Measurements from ENCODE around the gene DOK6.
A peak's percentile ranks its signal among the peaks of the same experiment; 100 is the strongest.

Gene DOK6

DNA sequence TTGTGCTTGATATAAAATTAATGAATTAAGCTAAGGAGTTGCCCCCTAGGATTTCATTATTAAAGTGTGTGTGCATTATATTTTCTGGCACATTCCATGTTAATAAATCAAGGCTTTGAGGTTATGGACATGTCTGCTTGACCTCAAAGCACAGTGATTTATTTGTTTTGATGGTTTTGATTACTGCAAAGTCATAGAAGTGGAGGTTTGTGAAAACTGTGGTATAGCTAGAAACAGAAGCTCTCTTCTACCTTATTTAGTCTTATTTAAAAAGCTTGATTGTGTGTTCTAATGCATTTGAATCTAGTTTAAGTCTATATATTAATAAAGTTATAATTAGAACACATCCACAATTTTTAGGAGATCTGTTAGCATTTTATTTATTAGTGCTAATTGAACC is 32.2 kb downstream of the DOK6 start:
- no peak for DNase-seq

DNA sequence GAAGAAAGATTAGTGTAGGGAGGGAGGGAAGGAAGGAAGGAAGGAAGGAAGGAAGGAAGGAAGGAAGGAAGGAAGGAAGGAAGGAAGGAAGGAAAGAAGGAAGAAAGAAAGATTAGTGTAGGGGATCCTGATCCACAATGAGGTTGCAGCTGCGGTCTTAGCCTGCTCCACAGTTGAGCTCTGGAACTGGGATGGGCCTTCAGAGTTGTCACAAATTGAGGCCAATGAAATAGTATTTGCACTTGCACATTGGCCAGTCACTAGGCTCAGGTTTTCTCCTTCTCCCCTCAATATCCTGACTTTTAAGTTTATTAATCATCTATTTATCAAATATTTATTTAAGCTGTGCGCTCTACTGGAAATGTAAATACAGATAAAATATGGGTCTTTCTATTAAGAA is 34.3 kb downstream of the DOK6 start:
- no peak for DNase-seq

DNA sequence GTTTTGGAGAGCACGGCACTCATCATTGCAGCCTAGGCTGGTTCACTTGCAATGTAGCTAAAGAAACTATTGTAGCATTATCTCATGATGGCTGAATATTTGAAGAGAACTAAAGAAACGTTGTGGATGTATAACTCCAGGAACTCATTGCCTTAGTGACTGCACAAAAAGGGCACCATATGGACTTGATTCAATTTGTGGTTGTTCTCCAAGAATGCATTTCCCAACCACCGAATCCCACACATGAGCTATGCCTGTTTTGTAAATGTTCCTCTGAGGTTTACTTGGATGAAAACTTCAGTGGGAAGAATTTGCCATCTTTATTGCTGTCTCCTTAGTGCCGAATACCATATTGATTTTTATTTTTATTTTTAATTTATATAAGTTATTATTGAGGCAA is 43.5 kb downstream of the DOK6 start:
- DNase-seq = peak in 3 of 58 donors; percentile 2 to 41 (median 26)

DNA sequence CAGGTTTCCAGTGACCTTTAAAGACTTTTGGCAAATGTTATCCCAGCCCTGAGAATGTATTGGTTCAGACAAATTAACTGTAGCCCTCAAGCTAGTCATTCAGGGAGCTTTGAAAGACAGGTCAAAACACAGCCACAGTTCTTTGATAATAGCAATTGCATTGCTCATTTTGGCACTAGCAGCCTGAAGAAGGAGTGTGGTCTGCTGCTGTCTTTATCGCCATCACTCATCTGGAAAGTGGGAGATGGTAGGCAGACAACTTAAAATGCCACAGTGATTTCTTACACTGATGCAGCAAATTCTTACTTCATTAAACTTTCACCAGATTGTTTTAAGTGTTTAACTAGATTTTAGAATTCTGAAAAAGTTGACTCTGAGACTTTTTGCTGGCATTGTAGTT is 47.2 kb downstream of the DOK6 start:
- DNase-seq = no peak

DNA sequence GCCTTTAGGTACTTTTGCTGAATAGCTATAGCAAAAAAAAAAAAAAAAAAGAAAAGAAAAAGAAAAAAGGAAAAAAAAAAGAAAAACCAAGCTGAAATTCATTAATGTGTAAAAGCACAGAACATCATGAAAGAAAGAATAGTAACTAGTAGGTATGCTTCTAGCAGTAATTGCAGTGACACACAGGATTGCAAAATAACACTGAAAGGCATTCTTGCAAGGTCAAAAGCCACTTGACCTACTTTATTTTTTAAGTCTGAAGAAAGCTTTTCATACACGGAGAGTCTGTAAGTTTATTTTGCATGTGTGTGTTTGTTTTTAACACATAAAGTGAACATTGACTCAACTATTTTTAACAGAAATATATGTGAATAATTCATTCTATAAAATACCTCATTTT is 54.4 kb downstream of the DOK6 start:
- DNase-seq = no peak

DNA sequence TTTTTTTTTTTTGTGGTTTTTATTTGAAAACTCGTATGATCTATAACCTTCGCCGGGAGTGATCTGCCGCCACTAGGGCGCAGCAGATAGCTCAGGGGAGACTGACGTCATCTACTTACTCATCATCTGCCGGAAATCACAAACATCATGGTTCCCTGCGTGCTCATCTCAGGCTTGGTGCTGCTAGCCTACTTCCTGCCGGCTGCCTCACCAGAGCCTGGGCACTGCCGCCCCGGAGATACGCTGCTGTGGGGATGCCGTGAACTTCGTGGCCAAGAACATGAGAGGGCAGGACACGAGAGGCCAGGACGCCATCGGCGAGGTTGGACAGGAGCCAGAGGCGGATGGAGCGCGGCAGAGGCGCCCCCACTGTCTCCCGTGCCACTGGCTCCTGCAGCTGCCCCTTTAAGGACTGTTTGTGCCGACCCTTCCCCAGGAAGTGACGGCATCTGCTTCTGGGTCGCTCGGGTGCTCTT is 68.8 kb downstream of the DOK6 start:
- DNase-seq = no peak

DNA sequence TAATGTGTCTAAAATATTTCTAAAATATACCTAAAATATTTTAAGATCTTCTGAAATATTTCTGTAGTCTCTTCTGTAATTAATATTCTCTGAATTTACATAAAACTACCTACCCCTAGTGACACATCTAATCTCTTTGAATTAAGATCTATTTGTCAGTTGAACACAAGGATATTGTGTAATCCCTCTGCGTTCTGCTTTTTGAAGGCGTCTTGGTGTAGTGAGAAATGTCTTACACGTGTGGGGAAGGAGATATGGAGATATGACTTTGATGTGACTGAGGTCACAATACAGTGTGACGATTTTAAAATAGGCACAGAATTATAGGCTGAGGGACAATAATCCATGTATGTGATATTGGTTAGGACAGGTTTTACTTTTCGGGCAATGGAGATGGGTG is 79.8 kb downstream of the DOK6 start:
- no peak for DNase-seq

DNA sequence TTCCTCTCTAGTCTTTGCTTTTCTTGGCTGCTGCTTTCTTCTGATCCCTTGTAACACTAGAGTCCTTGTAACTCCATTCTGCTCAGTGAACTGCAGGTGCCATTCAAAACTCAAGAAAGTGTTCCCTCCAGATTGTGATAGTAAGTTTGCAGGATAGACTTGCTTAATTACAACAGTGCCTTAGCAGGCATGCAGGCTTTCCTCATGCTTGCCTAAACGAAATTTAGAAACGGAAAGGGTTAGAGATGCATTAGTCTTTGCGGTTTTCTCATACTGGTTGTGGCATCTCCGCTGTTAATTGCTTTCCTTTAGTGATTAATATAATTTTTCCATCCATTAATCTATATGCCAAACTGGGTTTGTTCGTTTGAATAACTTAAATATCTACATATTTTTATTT is 82.9 kb downstream of the DOK6 start:
- no peak for DNase-seq

DNA sequence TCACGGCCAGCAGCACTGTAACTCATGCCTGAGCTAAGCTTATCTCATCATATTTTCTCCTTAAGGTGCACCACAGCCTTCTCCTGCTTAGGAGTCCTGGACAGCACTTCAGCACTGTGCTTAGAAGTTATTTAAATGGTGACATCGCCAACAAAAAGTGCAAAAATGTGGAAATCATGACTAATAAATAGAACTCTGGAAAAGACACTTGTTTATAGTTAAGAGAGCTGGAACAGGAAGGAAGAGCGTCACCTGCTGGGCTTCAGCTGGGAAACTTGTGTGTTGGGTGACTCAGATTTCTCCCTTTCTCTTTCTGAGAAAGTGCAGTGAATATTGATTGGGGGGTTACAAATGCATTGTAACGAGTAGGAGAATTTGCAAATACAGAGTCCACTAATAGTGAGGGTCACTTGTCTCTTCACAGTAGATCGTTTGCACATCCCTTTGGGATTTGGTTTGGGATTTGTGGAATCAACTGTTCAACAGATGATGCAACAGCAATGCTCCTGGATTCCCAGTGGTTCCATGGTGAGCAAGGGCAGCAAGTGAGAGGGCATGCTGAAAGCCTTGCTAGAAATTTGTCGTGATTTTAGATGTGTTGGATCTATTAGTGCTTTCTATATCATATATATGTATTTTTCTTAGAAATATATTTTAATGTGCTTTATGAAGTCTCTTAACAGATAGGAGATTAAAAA is 84.2 kb downstream of the DOK6 start:
- no peak for DNase-seq

DNA sequence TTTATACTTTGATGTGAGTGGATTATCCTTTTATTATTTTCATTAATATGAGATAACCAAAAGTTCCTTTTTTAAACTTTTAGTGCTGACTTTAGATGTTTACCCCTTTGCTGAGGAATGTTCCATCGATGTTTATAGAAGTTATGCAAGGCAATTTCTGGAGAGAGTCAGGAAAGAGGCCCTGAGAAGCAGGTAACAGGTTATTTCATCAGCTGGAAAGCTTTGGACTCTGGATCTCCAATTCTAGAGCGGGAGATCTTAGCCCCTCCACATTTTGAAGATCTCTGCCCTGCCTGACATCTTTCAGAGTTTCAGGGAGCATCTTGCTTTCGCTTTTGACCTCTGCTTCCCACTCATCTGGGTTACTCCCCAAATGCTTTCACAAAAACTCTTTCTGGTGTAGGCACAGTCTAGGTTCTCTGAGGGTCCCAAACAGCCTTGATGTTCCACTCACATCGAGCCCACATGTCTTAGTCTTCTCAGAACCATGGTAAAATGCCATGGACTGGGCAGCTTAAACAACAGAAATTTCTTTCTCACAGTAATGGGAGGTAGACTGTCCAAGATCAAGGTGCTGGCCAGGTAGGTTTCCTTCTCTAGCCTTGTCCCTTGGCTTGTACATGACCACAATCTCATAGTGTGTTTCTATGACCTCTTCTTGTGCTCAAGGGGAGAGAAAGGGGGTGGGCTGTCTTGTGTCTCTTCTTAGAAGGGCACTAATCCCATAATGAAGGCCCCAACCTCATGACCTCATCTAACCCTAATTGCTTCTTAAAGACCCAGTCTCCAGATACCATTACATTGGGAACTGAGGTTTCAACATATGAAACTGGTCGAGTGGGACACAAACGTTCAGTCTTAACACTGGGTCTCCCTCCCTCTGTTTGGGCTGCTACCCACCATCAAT is 87.1 kb downstream of the DOK6 start:
- no peak for DNase-seq

DNA sequence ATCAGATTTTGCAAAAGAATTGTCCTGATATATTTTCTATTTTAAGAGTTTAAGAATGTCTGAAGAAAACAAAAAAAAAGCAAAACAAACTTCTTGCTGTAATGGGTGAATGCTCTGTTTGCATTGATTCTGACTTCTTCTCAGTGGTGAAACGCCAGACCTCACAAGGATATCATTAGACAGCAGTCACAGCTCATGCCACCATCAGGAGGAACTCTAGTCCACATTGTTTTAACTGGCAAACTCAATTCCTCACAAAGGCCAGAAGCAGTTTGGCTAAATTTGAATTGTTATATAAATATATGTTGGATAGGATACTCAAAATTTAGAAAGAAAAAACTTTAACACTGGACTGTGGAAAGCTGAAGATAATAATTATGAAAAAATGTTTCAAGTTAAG is 89.4 kb downstream of the DOK6 start:
- no peak for DNase-seq

DNA sequence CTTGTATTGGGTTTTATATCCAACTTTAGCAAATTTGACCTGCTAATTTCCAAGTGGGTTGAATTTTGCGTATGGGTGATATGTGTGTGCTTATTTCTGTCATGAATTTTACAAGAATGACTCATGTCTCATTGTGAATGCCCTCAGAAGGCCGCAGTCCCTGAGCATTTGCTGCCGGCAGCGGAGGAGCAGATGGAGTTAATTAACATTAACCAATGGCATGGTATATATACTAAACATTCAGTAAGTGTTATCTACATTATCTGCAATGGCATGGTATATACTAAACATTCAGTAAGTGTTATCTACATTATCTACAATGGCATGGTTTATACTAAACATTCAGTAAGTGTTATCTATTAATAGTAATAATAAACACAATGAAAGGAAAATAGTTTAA is 90.1 kb downstream of the DOK6 start:
- no peak for DNase-seq

DNA sequence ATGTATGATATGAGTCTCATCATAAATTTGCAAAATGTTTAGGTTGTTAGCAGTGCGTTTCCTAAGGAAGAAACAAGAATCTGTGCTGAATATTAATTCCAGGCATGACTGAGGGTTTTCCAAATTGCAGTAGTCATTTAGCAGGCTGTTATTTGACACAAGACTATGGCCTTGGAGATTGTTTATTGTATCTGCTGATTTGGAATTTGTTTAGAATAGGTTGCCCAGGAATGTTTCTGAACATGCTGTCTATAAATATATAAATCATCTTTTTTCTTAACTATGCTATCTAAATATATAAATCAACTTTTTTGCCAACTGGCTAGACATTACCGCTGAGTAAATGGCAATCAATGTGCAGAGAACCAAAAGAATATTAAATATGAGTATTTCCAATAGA is 90.9 kb downstream of the DOK6 start:
- no peak for DNase-seq

DNA sequence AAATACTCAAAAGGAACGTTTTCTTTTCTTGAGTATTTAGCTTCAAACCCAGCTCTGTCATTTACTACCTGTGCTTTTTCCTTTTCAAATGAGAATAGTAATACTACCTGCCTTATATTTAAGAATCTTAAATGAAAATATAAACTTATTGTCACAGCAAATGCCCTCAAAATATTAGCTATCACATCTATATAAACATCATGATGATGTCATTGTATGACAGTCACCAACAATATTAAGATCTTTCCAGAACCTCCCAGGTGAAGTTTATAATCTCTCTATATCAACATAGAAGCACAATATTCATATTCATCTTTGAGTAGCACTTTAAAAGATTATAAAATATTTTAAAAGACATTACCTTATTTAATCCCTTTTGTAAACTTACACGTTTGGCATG is 92.2 kb downstream of the DOK6 start:
- no peak for DNase-seq

DNA sequence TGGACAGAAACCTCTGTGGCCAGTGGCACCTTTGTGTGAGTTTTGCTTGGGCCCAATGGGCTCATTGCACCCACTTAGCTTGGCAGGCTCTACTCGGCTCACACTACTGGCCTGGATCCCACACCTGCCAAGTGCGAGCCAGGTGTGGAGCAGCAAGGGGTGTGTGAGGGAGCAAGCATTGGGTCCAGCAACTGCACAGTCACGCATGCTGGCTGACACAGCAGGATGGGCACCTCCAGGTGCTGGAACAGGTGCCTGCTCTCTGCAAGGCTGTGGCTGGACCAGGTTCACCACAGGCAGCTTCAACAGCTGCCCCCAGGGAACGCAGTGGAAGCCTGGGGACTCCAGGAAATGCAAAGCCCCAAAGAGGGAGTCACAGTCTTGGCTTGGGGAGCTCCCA is 94.2 kb downstream of the DOK6 start:
- no peak for DNase-seq

DNA sequence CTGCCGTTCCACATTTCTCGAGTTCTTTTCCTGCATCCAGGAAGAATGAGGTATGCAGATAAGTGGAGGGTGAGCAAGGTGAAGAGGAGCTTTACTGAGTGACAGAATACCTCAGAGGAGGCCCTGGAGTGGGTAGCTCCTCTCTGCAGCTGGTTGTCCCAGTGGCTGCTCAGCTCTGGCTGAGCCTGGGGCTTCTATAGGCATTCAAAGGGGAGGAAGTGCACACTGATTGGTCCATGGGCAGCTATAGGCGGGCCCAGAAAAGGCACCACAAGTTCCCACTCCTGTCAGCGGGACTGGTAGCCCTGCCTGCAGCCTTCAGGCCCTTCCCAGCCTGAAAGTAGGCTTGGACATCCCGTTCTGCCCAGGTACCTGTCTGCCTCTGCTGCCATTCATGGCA is 94.7 kb downstream of the DOK6 start:
- DNase-seq = no peak

DNA sequence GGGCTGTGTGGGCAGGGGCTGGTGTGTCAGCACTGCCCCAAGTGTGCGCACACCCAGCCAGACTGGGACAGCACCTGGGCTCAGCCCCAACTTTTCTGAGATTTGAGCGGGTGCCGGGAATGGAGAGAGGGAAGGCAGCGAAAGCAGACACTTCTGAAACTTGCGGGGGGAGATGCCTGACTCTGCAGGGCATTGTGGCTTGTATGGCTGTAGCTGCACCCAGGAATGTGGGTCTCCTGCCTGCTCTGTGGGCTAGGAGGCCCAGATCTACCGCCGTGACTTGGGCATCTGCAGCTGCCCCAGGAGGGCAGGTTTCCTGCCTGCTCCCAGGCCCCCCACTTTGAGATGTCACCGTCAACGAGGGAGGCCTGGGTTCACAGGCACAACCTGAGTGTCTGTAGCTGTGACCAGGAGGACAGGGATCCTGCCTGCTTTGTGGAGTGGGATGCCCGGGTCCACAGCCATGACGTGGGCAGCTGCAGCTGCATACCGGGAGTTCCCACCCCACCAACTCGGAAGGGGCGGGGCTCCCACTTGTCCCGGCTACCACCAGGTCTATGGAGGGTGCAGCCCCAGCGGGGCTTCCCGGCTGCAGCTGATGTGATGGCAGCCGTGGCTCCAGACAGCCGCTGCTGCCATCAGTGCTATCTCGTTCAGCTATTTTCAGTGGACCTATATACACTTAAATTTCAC is 95.3 kb downstream of the DOK6 start:
- no peak for DNase-seq

DNA sequence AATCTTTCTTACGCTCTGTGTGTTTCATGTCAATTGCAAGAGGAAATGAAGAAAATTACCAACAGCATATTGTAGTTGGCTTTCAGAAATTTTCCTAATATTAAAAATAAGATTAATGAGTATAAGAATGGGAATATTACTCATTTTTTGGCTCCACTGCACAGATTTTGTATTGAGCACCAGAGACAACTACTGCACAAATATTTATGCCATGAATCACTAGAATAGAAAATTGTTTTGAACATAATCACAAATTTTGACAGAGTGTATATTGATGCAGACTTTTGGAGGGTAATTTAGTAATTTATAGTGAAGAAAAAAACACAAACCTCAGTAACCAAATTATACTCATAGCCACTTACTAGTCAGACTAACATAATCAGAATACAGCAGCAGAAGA is 118.3 kb downstream of the DOK6 start:
- DNase-seq = no peak

DNA sequence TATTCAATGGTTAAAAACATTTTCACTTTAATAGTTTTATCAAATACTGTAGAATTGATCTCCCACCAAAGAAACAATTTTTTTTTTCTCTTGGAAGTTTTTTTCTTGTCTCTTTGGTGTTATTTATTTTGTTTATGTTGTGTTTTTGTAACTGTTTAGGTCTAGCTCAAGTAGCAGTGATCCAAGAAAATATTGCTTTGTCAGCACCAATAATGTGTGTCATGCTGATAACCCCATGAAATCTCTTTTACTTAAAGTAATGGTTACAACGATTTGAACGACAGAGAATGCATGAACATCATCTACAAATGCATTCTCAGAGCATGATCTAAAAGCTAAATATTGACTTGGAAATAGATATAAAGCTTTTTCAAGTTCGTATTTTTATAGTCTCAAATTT is 122.9 kb downstream of the DOK6 start:
- no peak for DNase-seq

DNA sequence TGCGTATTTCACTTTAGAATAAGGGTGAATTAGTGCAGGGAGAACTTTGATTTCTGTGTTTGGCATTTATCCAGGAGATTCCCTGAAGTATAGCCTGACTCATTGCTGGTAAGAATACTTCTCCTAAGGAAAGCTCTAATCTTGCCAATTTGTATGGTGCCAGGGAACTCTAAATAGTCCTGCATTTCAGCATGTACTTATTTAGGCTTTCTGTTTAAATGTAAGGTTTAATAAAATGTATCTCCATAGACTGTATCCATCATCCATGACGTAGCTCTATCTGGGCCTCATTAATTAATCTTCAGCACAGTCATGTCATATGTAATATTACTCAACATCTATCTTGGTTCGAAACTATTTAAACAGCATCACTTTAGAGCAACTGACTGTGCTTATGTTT is 127.7 kb downstream of the DOK6 start:
- DNase-seq = no peak

DNA sequence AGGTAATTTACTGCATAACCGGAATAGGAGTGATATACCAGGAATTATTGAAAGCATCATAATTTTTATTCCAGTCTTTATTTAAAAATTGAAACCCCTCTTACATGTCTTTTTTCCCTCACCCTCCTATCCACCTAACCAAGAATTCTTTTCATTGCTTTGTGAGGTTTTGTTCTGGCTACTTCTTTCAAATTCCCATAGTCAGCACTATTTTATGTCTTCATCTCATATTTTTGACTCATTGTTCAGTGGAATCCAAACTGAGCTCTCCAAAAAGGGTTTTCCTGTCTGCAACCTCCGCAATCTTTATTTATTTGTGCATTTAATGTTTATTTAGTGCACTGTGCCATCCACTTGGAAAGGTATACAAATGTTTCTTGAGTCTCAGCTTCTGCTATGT is 128.5 kb downstream of the DOK6 start:
- no peak for DNase-seq

DNA sequence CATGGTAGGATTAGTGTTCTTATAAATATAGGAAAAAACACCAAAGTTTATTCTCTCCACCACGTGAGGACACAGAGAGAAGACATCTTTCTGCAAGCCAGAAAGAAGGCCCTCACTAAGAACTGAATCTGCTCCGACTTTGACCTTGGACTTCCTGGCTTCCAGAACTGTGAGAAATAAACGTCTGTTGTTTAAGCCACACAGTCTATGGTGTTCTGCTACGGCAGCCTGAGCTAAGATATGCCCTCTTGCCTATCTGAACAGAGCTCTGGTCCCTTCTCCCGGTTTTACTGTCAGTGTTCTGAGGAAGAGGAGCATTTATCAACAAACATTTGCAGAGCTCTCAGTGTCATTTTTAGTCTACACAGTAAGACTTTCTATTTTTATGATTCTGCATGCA is 131.3 kb downstream of the DOK6 start:
- no peak for DNase-seq
